ENCODE measurements around the gene SPOP. TPM values are rescaled to one million over a fixed set of nuclear protein-coding genes. Genes with fewer than 3 reads are reported as not detected.

Gene SPOP
- total RNA-seq, 6 experiments from 2014 or later, result 53.2 to 60.6 (median 55.6) TPM

DNA sequence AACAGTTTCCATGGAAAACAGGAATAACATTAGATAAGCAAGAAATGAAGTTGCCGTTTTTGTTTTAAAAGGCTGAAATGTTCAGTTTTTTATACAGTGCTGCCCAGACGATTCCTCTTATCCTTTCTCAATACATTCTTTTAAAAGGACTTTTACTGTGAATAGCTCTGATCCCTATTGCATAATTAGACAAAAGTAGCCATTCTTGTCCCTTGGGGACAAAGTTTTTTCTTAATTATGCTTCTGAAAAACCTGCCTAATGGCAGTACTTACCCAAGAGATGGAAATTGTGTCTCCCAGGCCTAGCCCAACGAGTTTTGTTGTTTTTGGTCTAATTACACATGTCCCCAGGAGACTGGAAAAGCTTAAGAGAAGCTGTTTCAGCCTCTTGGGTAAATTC, 74.7 kb downstream of the SPOP start:
- no peak for TF ChIP-seq CTCF (IDR thresholded peaks at IDR 0.05)
- peaks cover 1% of the 10 kb centered on the region; the same call in 1 of the 2 replicates for H3K27me3 Mint-ChIP-seq (ENCODE audit: insufficient read depth)
- H3K4me1 Mint-ChIP-seq (ENCODE audit: low read depth), result peaks cover 33% of the 10 kb centered on the region
- no peak for DNase-seq
- H3K27ac Mint-ChIP-seq, result peak overlapping the region; percentile 43; the same call in 1 of the 2 replicates
- no peak overlapping the region for H3K4me3 Mint-ChIP-seq
- peaks cover 73% of the 10 kb centered on the region for H3K36me3 Mint-ChIP-seq (ENCODE audit: low read depth)
- no peaks in the 10 kb centered on the region for H3K9me3 Mint-ChIP-seq

GRCh38 chr17:49602783-49603182, 75.1 kb downstream of the SPOP start:
- H3K4me3 Mint-ChIP-seq, result no peak overlapping the region
- DNase-seq, result no peak
- peaks cover 1% of the 10 kb centered on the region; the same call in 1 of the 2 replicates for H3K27me3 Mint-ChIP-seq (ENCODE audit: insufficient read depth)
- peak overlapping the region; percentile 9 for H3K27ac Mint-ChIP-seq
- peaks cover 76% of the 10 kb centered on the region for H3K36me3 Mint-ChIP-seq (ENCODE audit: low read depth)
- TF ChIP-seq CTCF (IDR thresholded peaks at IDR 0.05), result no peak
- no peaks in the 10 kb centered on the region for H3K9me3 Mint-ChIP-seq
- H3K4me1 Mint-ChIP-seq (ENCODE audit: low read depth), result peaks cover 37% of the 10 kb centered on the region

- no peak for DNase-seq
- Mint-ChIP-seq H3K4me3 (no peak overlapping the region), H3K27me3 (ENCODE audit: insufficient read depth) (peaks cover 1% of the 10 kb centered on the region; the same call in 1 of the 2 replicates), H3K4me1 (ENCODE audit: low read depth) (peaks cover 37% of the 10 kb centered on the region), H3K27ac (peak overlapping the region; percentile 15; the same call in 1 of the 2 replicates), H3K36me3 (ENCODE audit: low read depth) (peaks cover 73% of the 10 kb centered on the region), H3K9me3 (no peaks in the 10 kb centered on the region)
- no peak for TF ChIP-seq CTCF (IDR thresholded peaks at IDR 0.05)
Observed at GRCh38 chr17:49600949-49601348, 76.9 kb downstream of the SPOP start.

GRCh38 chr17:49598918-49599317, 79.0 kb downstream of the SPOP start:
- no peak for DNase-seq
- H3K27ac Mint-ChIP-seq, result no peak overlapping the region
- peaks cover 63% of the 10 kb centered on the region for H3K36me3 Mint-ChIP-seq (ENCODE audit: low read depth)
- peaks cover 37% of the 10 kb centered on the region for H3K4me1 Mint-ChIP-seq (ENCODE audit: low read depth)
- no peak for TF ChIP-seq CTCF (IDR thresholded peaks at IDR 0.05)
- peaks cover 1% of the 10 kb centered on the region; the same call in 1 of the 2 replicates for H3K27me3 Mint-ChIP-seq (ENCODE audit: insufficient read depth)
- no peak overlapping the region for H3K4me3 Mint-ChIP-seq
- no peaks in the 10 kb centered on the region for H3K9me3 Mint-ChIP-seq

GRCh38 chr17:49597928-49598655, 79.8 kb downstream of the SPOP start:
- Mint-ChIP-seq H3K9me3 (no peaks in the 10 kb centered on the region), H3K36me3 (ENCODE audit: low read depth) (peaks cover 57% of the 10 kb centered on the region), H3K4me1 (ENCODE audit: low read depth) (peaks cover 35% of the 10 kb centered on the region), H3K4me3 (no peak overlapping the region), H3K27me3 (ENCODE audit: insufficient read depth) (peaks cover 1% of the 10 kb centered on the region; the same call in 1 of the 2 replicates), H3K27ac (no peak overlapping the region)
- DNase-seq, result no peak
- no peak for TF ChIP-seq CTCF (IDR thresholded peaks at IDR 0.05)
